ENCODE measurements around the gene DTX1.
"Not testable (repeated sequence)": the region's sequence is repeated elsewhere in the genome, so short reads cannot be mapped to it uniquely, and the experiment has no call there.

Gene DTX1

DNA sequence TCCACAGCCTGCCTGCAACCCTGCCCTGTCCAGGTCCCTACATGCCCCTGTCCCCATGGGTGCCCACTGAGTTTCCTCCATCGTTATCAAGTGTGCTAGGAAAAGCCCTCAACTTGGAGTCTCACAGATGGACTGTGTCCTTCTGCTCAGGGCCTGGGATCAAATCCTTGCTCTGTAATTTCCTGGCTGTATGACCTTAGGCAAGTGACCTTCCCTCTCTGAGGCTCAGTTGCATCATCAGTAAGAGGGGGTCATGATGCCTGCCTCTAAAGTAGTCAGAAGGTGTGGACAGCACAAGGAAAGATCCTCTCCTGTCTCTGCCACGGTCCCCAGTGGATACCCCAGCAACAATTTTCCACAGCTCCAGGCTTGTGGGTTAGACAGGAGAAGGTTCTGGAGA lies 56.9 kb downstream of the DTX1 start:
- H3K27ac ChIP-seq = no peak overlapping the region
- no peak for TF ChIP-seq CTCF (conservative IDR thresholded peaks at IDR 0.05)

DNA sequence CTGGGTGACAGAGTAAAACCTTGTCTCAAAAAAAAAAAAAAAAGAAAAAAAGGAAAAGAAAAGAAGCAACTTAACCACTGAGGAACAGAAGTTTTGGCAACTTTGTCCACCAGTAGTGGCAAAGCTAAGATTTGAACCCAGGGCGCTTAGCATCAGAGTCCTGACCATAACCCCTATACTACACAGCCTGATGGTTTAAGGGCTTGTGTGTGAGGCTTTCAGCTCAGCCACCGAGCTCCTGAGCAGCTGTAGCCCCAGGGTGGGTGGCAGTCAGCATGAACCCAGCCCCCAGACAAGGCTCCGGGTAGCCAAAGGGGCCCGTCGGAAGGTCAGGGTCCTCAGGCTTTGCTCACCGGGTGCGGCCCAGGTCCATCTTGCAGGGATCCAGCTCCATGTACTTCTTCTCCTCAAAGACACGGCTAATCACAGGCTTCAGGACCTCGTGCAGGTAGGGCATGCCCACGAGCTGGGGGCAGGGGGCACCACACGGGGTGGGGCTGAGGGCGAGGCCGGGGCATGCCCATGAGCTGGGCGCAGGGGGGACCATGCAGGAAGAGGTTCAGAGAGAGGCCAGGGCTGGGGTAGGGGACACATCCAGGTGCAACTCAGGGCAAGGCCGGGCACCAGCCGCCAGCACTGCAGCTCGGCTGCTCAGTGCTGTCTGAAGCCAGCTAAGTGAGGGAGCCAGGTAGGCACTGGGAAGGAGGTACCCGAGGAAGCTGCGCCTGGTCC lies 58.1 kb downstream of the DTX1 start:
- H3K27ac ChIP-seq = no peak overlapping the region
- TF ChIP-seq CTCF (conservative IDR thresholded peaks at IDR 0.05) = no peak

- no peak for TF ChIP-seq CTCF (conservative IDR thresholded peaks at IDR 0.05)
- no peak overlapping the region for H3K27ac ChIP-seq
Observed at GRCh38 chr12:113115455-113116126, 59.1 kb downstream of the DTX1 start.

DNA sequence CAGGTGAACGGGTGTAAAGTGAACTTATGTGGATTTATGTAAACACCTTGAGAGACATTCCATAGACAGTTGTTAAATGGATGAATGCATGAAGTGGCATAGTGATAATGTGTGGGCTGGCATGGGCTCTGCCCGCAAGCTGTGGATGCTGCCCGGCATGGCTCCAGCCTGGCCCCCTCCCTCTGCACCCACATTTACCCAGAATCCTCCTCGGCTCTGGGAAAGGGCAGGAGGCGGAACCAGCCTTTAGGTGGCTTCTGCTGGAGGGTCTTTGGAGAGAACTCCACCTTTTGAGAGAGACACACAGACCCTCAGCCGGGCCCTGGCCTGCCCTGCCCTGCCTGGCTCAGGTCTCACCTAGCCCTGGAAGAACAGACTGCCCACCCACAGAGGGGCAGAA lies 60.3 kb downstream of the DTX1 start:
- no peak for TF ChIP-seq CTCF (conservative IDR thresholded peaks at IDR 0.05)
- no peak overlapping the region for H3K27ac ChIP-seq

GRCh38 chr12:113117684-113118083 lies 61.2 kb downstream of the DTX1 start:
- not testable (repeated sequence) for H3K27ac ChIP-seq

DNA sequence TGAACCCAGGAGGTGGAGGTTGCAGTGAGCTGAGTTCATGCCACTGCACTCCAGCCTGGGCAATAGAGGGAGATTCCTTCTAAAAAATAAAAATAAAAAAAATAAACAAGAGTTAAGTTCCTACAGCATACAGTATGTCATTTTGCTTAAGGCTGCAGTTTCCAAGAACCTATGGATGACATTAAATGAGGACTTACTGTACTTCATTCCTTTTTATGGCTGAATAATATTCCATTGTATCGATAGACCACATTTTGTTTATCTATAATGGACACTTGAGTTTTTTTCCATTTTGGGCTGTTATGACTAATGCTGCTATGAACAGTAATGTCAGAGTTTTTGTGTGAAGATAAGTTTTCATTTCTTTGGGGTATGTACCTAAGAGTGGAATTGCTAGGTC lies 61.6 kb downstream of the DTX1 start:
- TF ChIP-seq CTCF (conservative IDR thresholded peaks at IDR 0.05) = no peak
- no peak overlapping the region for H3K27ac ChIP-seq

GRCh38 chr12:113119980-113120669 lies 63.6 kb downstream of the DTX1 start:
- no peak for TF ChIP-seq CTCF (conservative IDR thresholded peaks at IDR 0.05)
- no peak overlapping the region for H3K27ac ChIP-seq
